KOPT-K1 (cell line): ENCODE measurements around the gene NAA30.

Experiments
- H3K27ac ChIP-seq: fragments of 200-600 bp; sonication (generic); 2 replicates; pipeline ENCODE4 v1.5.1; 2016; ENCODE audit warnings: antibody characterized with exemption, mild to moderate bottlenecking, low read depth, low read length; ENCODE audit not compliant: poor library complexity, severe bottlenecking
- H3K36me3 ChIP-seq: fragments of 200-600 bp; sonication (generic); 2 replicates; pipeline ENCODE4 v1.5.1; 2017; ENCODE audit warnings: antibody characterized with exemption, mild to moderate bottlenecking, low read length, moderate library complexity; ENCODE audit not compliant: insufficient read depth
- H3K9me3 ChIP-seq: fragments of 200-600 bp; sonication (generic); 2 replicates; pipeline ENCODE4 v1.5.1; 2017; ENCODE audit warnings: antibody characterized with exemption, low read length, mild to moderate bottlenecking; ENCODE audit not compliant: insufficient read depth, poor library complexity, severe bottlenecking

Gene NAA30

DNA sequence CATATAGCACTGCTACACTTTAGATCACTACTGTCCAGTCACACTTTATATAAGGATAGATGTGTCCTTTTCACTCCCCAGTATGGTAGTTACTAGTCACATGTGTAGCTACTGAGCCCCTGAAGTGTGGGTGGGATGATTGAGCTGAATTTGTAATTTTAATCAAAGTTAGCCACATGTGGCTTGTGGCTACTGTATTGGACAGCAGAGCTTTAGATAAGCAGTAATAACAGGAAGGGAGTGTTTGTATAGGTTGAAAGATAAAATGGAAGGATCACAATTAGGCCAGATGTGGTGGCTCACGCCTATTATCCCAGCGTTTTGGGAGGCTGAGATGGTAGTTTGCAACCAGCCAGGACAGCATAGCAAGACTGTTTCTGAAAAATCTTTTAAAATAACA is 23.5 kb downstream of the NAA30 start:
- H3K36me3 ChIP-seq = peaks cover 27% of the 10 kb centered on the region
- H3K27ac ChIP-seq = no peak overlapping the region
- H3K9me3 ChIP-seq = no peaks in the 10 kb centered on the region

DNA sequence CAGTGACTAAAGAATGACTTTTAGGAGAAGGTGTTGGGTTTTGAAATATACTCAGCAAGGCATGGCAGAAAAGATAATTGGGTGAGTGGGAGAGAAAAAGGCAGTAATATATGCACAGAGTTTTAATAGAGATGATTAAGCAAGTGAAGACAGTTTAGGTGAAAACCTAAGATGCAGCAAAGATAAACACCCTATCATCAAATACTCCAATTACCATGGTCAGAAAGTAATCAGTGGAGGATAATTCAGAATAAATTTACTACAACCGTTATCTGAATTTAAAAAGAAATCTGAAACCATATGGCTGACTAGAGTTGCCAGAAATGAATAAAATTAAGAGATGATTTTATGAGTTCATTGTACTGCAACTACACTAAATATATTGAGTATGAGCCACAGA is 26.8 kb downstream of the NAA30 start:
- no peaks in the 10 kb centered on the region for H3K9me3 ChIP-seq
- H3K27ac ChIP-seq = no peak overlapping the region
- H3K36me3 ChIP-seq = 0 out of 2 replicates have a peak, but pooled peaks cover 5% of the 10 kb centered on the region

DNA sequence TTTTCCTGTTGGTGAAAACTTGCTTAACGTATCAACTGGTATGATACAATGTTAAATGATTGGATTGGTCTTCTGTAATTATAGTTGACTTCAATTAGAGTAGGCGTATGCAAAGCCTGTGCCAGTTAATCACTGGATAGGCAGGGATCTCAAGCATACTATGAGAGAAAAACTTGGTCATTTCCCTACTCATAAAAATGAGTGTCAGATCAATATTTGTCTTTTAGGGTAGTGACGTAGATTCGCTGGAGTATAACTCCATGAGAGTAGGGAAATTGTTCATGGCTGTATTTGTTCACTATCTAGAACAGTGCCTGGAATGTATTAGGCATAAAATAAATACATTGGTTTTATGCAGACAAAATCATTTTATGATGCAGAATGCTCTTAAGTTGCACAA is 28.6 kb downstream of the NAA30 start:
- H3K9me3 ChIP-seq = no peaks in the 10 kb centered on the region
- H3K27ac ChIP-seq = no peak overlapping the region
- H3K36me3 ChIP-seq = no peaks in the 10 kb centered on the region

DNA sequence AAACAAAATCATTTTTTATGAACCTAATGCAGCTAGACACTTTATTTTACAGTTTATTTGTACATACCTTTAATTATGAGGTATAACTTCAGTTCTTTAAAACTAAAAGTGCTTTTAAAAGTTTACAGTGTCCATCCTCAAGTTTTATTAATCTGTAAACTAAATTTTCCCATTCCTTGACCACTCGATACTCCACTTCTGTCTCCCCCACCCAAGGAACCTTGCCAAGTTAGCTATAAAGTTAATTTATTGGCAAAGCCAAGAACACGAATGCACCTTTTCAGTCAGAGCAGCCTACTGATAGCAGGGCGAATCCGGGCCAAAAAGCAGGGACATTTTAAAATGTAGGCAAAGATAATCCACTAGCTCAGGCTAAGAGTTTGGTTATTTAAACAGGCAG is 29.6 kb downstream of the NAA30 start:
- H3K36me3 ChIP-seq = no peaks in the 10 kb centered on the region
- no peaks in the 10 kb centered on the region for H3K9me3 ChIP-seq
- H3K27ac ChIP-seq = no peak overlapping the region

DNA sequence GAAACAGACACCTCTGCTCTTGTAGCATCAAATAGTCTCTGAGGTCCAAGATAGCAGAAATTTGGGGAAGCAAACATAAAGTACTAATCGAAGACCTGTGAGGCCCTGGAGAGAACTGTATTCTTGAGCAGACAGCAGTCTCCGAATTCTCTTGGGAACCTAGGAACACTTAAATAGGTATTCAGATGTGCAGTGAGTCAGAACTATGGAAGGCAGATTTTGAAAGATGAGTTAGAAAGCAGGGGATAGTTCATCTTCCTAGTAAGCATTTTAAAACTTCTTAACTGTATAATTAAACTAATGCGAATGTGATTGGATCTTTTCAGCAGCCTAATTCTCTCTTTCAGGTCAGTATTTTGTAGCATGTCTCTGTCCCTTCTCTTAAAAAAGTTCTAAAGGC is 30.6 kb downstream of the NAA30 start:
- H3K9me3 ChIP-seq = no peaks in the 10 kb centered on the region
- H3K36me3 ChIP-seq = no peaks in the 10 kb centered on the region
- no peak overlapping the region for H3K27ac ChIP-seq

GRCh38 chr14:57435923-57436322 is 45.5 kb downstream of the NAA30 start:
- Histone ChIP-seq H3K9me3 (no peaks in the 10 kb centered on the region), H3K27ac (no peak overlapping the region), H3K36me3 (no peaks in the 10 kb centered on the region)

- H3K36me3 ChIP-seq = no peaks in the 10 kb centered on the region
- H3K9me3 ChIP-seq = no peaks in the 10 kb centered on the region
- no peak overlapping the region for H3K27ac ChIP-seq
These were observed 71.5 kb downstream of the NAA30 start for GRCh38 chr14:57461777-57462320.

DNA sequence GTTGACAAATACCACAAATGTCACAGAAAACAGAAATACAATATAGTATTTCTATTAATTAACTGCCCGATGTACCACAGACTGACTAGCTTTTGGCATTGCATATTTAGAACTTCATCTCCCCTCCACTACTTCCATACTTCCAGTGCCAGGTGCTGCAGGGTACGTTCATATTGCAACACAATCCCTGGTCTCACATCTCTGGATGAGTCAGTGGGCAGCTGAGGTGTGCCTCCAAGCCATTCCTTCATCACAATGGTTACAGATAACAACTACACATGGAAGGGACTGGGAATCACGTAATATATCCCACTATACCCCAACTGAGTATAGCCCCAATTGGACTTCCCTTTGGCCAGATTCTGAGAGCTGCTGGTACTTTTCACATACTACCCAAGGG is 72.2 kb downstream of the NAA30 start:
- H3K9me3 ChIP-seq = no peaks in the 10 kb centered on the region
- H3K27ac ChIP-seq = no peak overlapping the region
- H3K36me3 ChIP-seq = no peaks in the 10 kb centered on the region

DNA sequence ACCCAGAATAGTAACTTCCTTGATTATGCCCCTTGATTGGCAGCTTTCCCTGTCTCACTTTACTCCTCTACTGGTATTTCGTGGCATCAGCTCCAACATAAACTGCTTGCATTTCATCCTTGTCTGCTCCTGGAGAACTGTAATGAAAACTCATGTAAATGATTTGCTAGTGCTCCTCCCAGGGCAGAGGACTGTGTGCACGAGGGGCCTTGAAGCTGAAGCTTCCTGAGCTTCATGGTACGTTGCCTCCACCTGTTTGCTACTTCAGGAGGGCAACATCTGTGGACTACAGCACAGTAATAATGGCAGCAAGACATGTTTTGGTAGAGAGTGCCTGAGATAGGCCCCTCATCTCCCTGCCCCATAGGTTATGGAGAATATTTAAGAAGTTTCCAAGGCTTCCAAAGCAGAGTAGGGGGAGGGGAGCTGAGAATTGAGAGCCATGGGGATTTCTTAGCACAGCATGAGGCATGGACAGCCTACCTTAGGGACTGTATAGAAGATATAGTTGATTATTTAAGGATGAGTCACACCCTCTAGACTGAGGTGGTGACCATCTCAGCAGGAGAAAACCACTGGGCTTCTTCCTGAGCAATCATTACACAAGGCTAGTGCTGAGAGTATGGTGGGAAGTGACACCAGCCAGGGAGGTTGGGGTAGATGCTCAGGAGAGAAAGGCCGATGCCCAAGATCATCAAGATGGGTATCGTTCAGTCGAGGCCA is 73.8 kb downstream of the NAA30 start:
- H3K9me3 ChIP-seq = no peaks in the 10 kb centered on the region
- no peaks in the 10 kb centered on the region for H3K36me3 ChIP-seq
- H3K27ac ChIP-seq = no peak overlapping the region
